Activated gamma-delta T cell (primary cell): ENCODE results near the gene TMEM232.

Experiments used
- DNase-seq: peaks from one replicate; lab custom pipeline; 2025; lab: John Stamatoyannopoulos, UW

The TMEM232 gene

GRCh38 chr5:110401881-110402280 is 324.6 kb downstream of the TMEM232 start:
- DNase-seq: no peak

GRCh38 chr5:110398951-110399350 is 327.5 kb downstream of the TMEM232 start:
- no peak for DNase-seq

GRCh38 chr5:110397281-110397680 is 329.2 kb downstream of the TMEM232 start:
- no peak for DNase-seq

GRCh38 chr5:110386782-110387181 is 339.7 kb downstream of the TMEM232 start:
- DNase-seq: no peak

GRCh38 chr5:110383231-110383630 is 343.2 kb downstream of the TMEM232 start:
- no peak for DNase-seq

GRCh38 chr5:110377943-110378342 is 348.5 kb downstream of the TMEM232 start:
- no peak for DNase-seq

GRCh38 chr5:110377361-110377760 is 349.1 kb downstream of the TMEM232 start:
- DNase-seq: no peak

GRCh38 chr5:110376281-110376951 is 350.1 kb downstream of the TMEM232 start:
- DNase-seq: no peak

- no peak for DNase-seq
Measured at GRCh38 chr5:110371725-110372041, 354.8 kb downstream of the TMEM232 start.

- no peak for DNase-seq
Measured at GRCh38 chr5:110371011-110371724, 355.3 kb downstream of the TMEM232 start.
